ENCODE results near the gene MAP1B.

GRCh38 chr5:72153551-72153950, 46.3 kb downstream of the MAP1B start:
- no peak for TF ChIP-seq SMAD4 (CRISPR knock-in tag; conservative IDR thresholded peaks at IDR 0.05)
- TF ChIP-seq NR2F6 (CRISPR knock-in tag; IDR thresholded peaks at IDR 0.05), result no peak
- no peak for TF ChIP-seq PHF8 (IDR thresholded peaks at IDR 0.05; ENCODE audit: borderline replicate concordance, low read length)
- TF ChIP-seq EHMT2 (IDR thresholded peaks at IDR 0.05), result no peak
- TF ChIP-seq NR2C2 (CRISPR knock-in tag; IDR thresholded peaks at IDR 0.05), result no peak
- TF ChIP-seq NR2C2 (tag; IDR thresholded peaks at IDR 0.05), result no peak
- TF ChIP-seq YY1 (IDR thresholded peaks at IDR 0.05; ENCODE audit: borderline replicate concordance in 1 of 3, control insufficient read depth in 1 of 3, extremely low read depth in 1 of 3, insufficient read depth in 3 of 3, insufficient read length in 1 of 3, insufficient replicate concordance in 2 of 3, low read depth in 1 of 3, low read length in 2 of 3), result no peak
- TF ChIP-seq SP1 (CRISPR knock-in tag; IDR thresholded peaks at IDR 0.05), result no peak
- no peak for TF ChIP-seq ZNF644 (tag; IDR thresholded peaks at IDR 0.05; ENCODE audit: low read depth)
- TF ChIP-seq, protein P1, sequence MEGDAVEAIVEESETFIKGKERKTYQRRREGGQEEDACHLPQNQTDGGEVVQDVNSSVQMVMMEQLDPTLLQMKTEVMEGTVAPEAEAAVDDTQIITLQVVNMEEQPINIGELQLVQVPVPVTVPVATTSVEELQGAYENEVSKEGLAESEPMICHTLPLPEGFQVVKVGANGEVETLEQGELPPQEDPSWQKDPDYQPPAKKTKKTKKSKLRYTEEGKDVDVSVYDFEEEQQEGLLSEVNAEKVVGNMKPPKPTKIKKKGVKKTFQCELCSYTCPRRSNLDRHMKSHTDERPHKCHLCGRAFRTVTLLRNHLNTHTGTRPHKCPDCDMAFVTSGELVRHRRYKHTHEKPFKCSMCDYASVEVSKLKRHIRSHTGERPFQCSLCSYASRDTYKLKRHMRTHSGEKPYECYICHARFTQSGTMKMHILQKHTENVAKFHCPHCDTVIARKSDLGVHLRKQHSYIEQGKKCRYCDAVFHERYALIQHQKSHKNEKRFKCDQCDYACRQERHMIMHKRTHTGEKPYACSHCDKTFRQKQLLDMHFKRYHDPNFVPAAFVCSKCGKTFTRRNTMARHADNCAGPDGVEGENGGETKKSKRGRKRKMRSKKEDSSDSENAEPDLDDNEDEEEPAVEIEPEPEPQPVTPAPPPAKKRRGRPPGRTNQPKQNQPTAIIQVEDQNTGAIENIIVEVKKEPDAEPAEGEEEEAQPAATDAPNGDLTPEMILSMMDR (IDR thresholded peaks at IDR 0.05 in 2 of 3, conservative IDR thresholded peaks at IDR 0.05 in 1 of 3; ENCODE audit: insufficient read depth in 2 of 3, low read depth in 1 of 3, low read length in 3 of 3), result no peak

Measured in K562 (cell line).